B cell (primary cell): ENCODE data around the gene STAC3. TPM values are rescaled to one million over a fixed set of nuclear protein-coding genes. Genes with fewer than 3 reads are reported as not detected.
A peak's percentile ranks its signal among the peaks of the same experiment; 100 is the strongest.

Experiments
- ATAC-seq: fragments of 200-7000 bp; cut with Tn5 transposase; one replicate; pipeline ENCODE4 v1.10.0; 2021; ENCODE audit warnings: low read depth, mild to moderate bottlenecking, moderate number of reproducible peaks, moderate library complexity
- CTCF ChIA-PET: fragments of 350-600 bp; sonication (Branson Sonifier 250); formaldehyde crosslinking; loops from one replicate; lab custom pipeline; 2021; ENCODE audit warnings: antibody characterized with exemption, inconsistent platforms; lab: Charles Lee
- POLR2A ChIA-PET: fragments of 350-600 bp; sonication (Branson Sonifier 250); formaldehyde crosslinking; loops from one replicate; lab custom pipeline; 2021; ENCODE audit warnings: antibody characterized with exemption; lab: Charles Lee
- DNase-seq: peaks from one replicate; pipeline ENCODE4 v3.0.0; 2013
- H2AFZ ChIP-seq: 2 replicates; pipeline ENCODE4 v1.6.1; 2012; ENCODE audit warnings: mild to moderate bottlenecking, low read depth, low read length; ENCODE audit not compliant: insufficient read depth, poor library complexity, severe bottlenecking
- H3K27ac ChIP-seq, 2 donors: 1 replicate in 1 of 2; 2 replicates in 1 of 2; pipeline ENCODE4 v1.5.1; 2012 to 2013; ENCODE audit warnings: low read length in 2 of 2, mild to moderate bottlenecking in 2 of 2, moderate library complexity in 1 of 2
- H3K27me3 ChIP-seq, 4 experiments: fragments of 200-600 bp in 1 of 4; sonication (generic) in 1 of 4; replicated peaks in 1 of 4; 1 replicate in 2 of 4; 2 replicates in 2 of 4; pipeline versions ENCODE4 v1.6.1 to v1.7.0; 2013 to 2016; ENCODE audit warnings: low read length in 3 of 4, mild to moderate bottlenecking in 2 of 4, mixed read lengths in 1 of 4, moderate library complexity in 1 of 4; ENCODE audit not compliant: insufficient read depth in 4 of 4, control insufficient read depth in 3 of 4; ENCODE audit errors: control extremely low read depth in 1 of 4
- H3K36me3 ChIP-seq, 2 experiments: replicated peaks in 1 of 2; 1 replicate in 1 of 2; 2 replicates in 1 of 2; pipeline versions ENCODE4 v1.6.1 to v1.7.1; 2013; ENCODE audit warnings: low read length in 1 of 2; ENCODE audit not compliant: insufficient read depth in 2 of 2, control insufficient read depth in 1 of 2; ENCODE audit errors: control extremely low read depth in 1 of 2, extremely low read depth in 1 of 2
- H3K4me1 ChIP-seq, 2 donors: fragments of 200-600 bp in 1 of 2; sonication (generic) in 1 of 2; 1 replicate in 1 of 2; 2 replicates in 1 of 2; pipeline versions ENCODE4 v1.5.1 to v1.6.1; 2013 to 2017; ENCODE audit warnings: low read length in 2 of 2; ENCODE audit not compliant: control insufficient read depth in 2 of 2, insufficient read depth in 2 of 2
- H3K4me2 ChIP-seq: replicated peaks from 2 replicates; pipeline ENCODE3; 2012; ENCODE audit warnings: mild to moderate bottlenecking, low read depth, low read length; ENCODE audit not compliant: poor library complexity, severe bottlenecking
- H3K4me3 ChIP-seq, 5 experiments: fragments of 200-600 bp in 1 of 5; sonication (generic) in 1 of 5; 1 replicate in 3 of 5; 2 replicates in 2 of 5; pipeline versions ENCODE4 v1.5.1 to v1.7.0; 2011 to 2016; ENCODE audit warnings: low read length in 4 of 5, mild to moderate bottlenecking in 4 of 5, low read depth in 2 of 5, control low read depth in 1 of 5, moderate library complexity in 1 of 5; ENCODE audit not compliant: insufficient read depth in 1 of 5; ENCODE audit errors: control extremely low read depth in 1 of 5, extremely low read depth in 1 of 5
- H3K79me2 ChIP-seq: fragments of 200-600 bp; sonication (generic); one replicate; pipeline ENCODE4 v1.6.0; 2016; ENCODE audit warnings: low read length; ENCODE audit not compliant: control insufficient read depth, insufficient read depth
- H3K9ac ChIP-seq: fragments of 200-600 bp; sonication (generic); 2 replicates; pipeline ENCODE4 v1.6.1; 2017; ENCODE audit warnings: mild to moderate bottlenecking, low read length, moderate library complexity
- H3K9me3 ChIP-seq, 3 donors: one replicate each; pipeline versions ENCODE4 v1.6.1 to v1.7.1; 2013; ENCODE audit warnings: low read length in 2 of 3; ENCODE audit not compliant: control insufficient read depth in 2 of 3, insufficient read depth in 1 of 3; ENCODE audit errors: control extremely low read depth in 1 of 3
- H4K20me1 ChIP-seq: 2 replicates; pipeline ENCODE4 v1.6.0; 2012; ENCODE audit warnings: mild to moderate bottlenecking, low read length; ENCODE audit not compliant: insufficient read depth, control insufficient read depth, poor library complexity, severe bottlenecking
- H3K27ac Mint-ChIP-seq: one replicate; pipeline ENCODE4 v1.8.0; 2021; ENCODE audit warnings: mixed read lengths
- H3K27me3 Mint-ChIP-seq: one replicate; pipeline ENCODE4 v1.8.0; 2021; ENCODE audit warnings: mixed read lengths
- H3K4me1 Mint-ChIP-seq: one replicate; pipeline ENCODE4 v1.8.0; 2021; ENCODE audit warnings: mixed read lengths
- H3K4me3 Mint-ChIP-seq: one replicate; pipeline ENCODE4 v1.8.0; 2021; ENCODE audit warnings: mixed read lengths
- H3K9me3 Mint-ChIP-seq: one replicate; pipeline ENCODE4 v1.8.0; 2022; ENCODE audit warnings: mixed read lengths; ENCODE audit not compliant: insufficient read depth
- EZH2 ChIP-seq: IDR thresholded peaks from 2 replicates; pipeline ENCODE4 v1.6.1; 2012; ENCODE audit warnings: borderline replicate concordance, low read depth, mild to moderate bottlenecking, moderate library complexity, low read length; ENCODE audit not compliant: insufficient read depth, poor library complexity, severe bottlenecking
- WGBS: methylation state at CpG from one replicate; pipeline ENCODE4 v1.1.5; 2013; ENCODE audit warnings: missing lambda C conversion rate; ENCODE audit not compliant: insufficient coverage; 5-methylcytosine and 5-hydroxymethylcytosine counted together
- intact Hi-C: fragments of 100-400 bp; cut with micrococcal nuclease; formaldehyde crosslinking; loops from one replicate; pipeline ENCODE4 v1.10.0; 2022
- polyA plus RNA-seq: library from polyadenylated mRNA; depleted of rRNA; stranded (reverse); fragments of >200 nt; gene quantifications from 2 replicates; pipeline ENCODE4 v1.2.3, GENCODE V29; 2012
- total RNA-seq, 2 donors: library from RNA; stranded (reverse); fragments of 120-200 nt in 1 of 2; gene quantifications; 1 replicate in 1 of 2; 2 replicates in 1 of 2; pipeline versions ENCODE4 v1.2.3 to v1.2.4, GENCODE V29; 2013 to 2022
- TF ChIP-seq, protein P1 (sequence below): fragments of 200-600 bp; IDR thresholded peaks from one replicate; pipeline ENCODE4 v1.8.0; 2022; ENCODE audit warnings: antibody characterized with exemption, mild to moderate bottlenecking

STAC3 gene
- total and polyA plus RNA-seq, 2 donors (not counting 1 experiment from before 2014, with no cell fraction given): 4.5 to 6.2 TPM

GRCh38 chr12:57240066-57240921 is 10.7 kb downstream of the STAC3 start:
- H3K36me3 ChIP-seq: no peaks in the 10 kb centered on the region
- peaks cover 81 to 89% of the 10 kb centered on the region in 2 donors for H3K4me1 ChIP-seq
- TF ChIP-seq EZH2: no peak
- TF ChIP-seq, protein P1, sequence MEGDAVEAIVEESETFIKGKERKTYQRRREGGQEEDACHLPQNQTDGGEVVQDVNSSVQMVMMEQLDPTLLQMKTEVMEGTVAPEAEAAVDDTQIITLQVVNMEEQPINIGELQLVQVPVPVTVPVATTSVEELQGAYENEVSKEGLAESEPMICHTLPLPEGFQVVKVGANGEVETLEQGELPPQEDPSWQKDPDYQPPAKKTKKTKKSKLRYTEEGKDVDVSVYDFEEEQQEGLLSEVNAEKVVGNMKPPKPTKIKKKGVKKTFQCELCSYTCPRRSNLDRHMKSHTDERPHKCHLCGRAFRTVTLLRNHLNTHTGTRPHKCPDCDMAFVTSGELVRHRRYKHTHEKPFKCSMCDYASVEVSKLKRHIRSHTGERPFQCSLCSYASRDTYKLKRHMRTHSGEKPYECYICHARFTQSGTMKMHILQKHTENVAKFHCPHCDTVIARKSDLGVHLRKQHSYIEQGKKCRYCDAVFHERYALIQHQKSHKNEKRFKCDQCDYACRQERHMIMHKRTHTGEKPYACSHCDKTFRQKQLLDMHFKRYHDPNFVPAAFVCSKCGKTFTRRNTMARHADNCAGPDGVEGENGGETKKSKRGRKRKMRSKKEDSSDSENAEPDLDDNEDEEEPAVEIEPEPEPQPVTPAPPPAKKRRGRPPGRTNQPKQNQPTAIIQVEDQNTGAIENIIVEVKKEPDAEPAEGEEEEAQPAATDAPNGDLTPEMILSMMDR: no peak
- H3K9ac ChIP-seq: peak overlapping the region; percentile 74
- Mint-ChIP-seq H3K9me3 (no peaks in the 10 kb centered on the region), H3K4me1 (peaks cover 83% of the 10 kb centered on the region), H3K27ac (peak overlapping the region; percentile 92), H3K27me3 (peaks cover 12% of the 10 kb centered on the region), H3K4me3 (peak overlapping the region; percentile 89)
- DNase-seq (peak; percentile 91), ATAC-seq (peak; percentile 42)
- H3K27me3 ChIP-seq: peaks cover 0 to 81% (median 32%) of the 10 kb centered on the region in 4 experiments
- peaks cover 12% of the 10 kb centered on the region for H3K79me2 ChIP-seq
- H3K4me3 ChIP-seq: peak overlapping the region; percentile 19 to 79 (median 75)
- peaks cover 8% of the 10 kb centered on the region for H4K20me1 ChIP-seq
- H3K27ac ChIP-seq: peak overlapping the region; percentile 70 to 81
- ChIA-PET CTCF (interaction anchor here (0.6 to 31.1 kb wide), 7 partner anchors 12 to 159 kb away, joined by 3 to 838 read pairs (median 6); partner anchors contain the start of genes LRP1, NXPH4 and SHMT2), POLR2A (interaction anchor here (0.7 to 11.2 kb wide), 5 partner anchors 11 to 552 kb away, joined by 3 to 110 read pairs (median 18); partner anchors contain the start of genes NXPH4, PTGES3 and SHMT2)
- H3K4me2 ChIP-seq: peak overlapping the region; percentile 95
- under 1% methylated on average over 52 of the region's 72 CpGs for WGBS
- H3K9me3 ChIP-seq: peaks cover 0 to 24% (median 0%) of the 10 kb centered on the region in 3 donors
- intact Hi-C loops: loop anchor here (1.0 to 5.0 kb wide), 3 partner anchors 128 to 219 kb away; partner anchors contain the start of genes GLI1 and STAT6
- H2AFZ ChIP-seq: peak overlapping the region; percentile 78
